HepG2 (cell line): ENCODE data around the gene PPP1R14D.

Experiments
- CTCF ChIP-seq: sonication (generic); formaldehyde crosslinking; IDR thresholded peaks from 2 replicates; pipeline ENCODE4 v1.5.0; 2020; ENCODE audit warnings: mild to moderate bottlenecking, missing genetic modification reagents, moderate library complexity
- ETS1 ChIP-seq: sonication (generic); formaldehyde crosslinking; IDR thresholded peaks from 2 replicates; pipeline ENCODE4 v1.4.0; 2020; ENCODE audit warnings: missing genetic modification reagents
- MXD4 ChIP-seq: IDR thresholded peaks from 2 replicates; pipeline ENCODE4 v1.6.1; 2016; ENCODE audit warnings: mild to moderate bottlenecking, missing biosample characterization, missing genetic modification reagents
- NR2F1 ChIP-seq, 2 experiments: fragments of 450-650 bp in 1 of 2; formaldehyde crosslinking in 1 of 2; IDR thresholded peaks; 2 replicates each; pipeline versions ENCODE4 v1.5.0 to v1.6.1; 2016 to 2020; ENCODE audit warnings: mild to moderate bottlenecking in 1 of 2, missing compliant biosample characterization in 1 of 2, missing genetic modification reagents in 1 of 2, moderate library complexity in 1 of 2
- ZBTB4 ChIP-seq: sonication (generic); formaldehyde crosslinking; IDR thresholded peaks from 2 replicates; pipeline ENCODE4 v1.4.0; 2020; ENCODE audit warnings: missing genetic modification reagents, mild to moderate bottlenecking, borderline replicate concordance
- ZNF263 ChIP-seq: sonication (generic); formaldehyde crosslinking; IDR thresholded peaks from 2 replicates; pipeline ENCODE4 v1.4.0; 2020; ENCODE audit warnings: missing genetic modification reagents
- ZNF282 ChIP-seq: fragments of 450-650 bp; IDR thresholded peaks from 2 replicates; pipeline ENCODE4 v1.6.1; 2018; ENCODE audit not compliant: partially characterized antibody
- ZNF350 ChIP-seq: sonication (generic); formaldehyde crosslinking; IDR thresholded peaks from 2 replicates; pipeline ENCODE4 v1.4.0; 2020; ENCODE audit warnings: mild to moderate bottlenecking, low read depth, missing genetic modification reagents, borderline replicate concordance
- ZNF367 ChIP-seq: sonication (generic); formaldehyde crosslinking; IDR thresholded peaks from 2 replicates; pipeline ENCODE4 v1.4.0; 2020; ENCODE audit warnings: missing genetic modification reagents, borderline replicate concordance
- ZNF432 ChIP-seq: sonication (generic); formaldehyde crosslinking; IDR thresholded peaks from 2 replicates; pipeline ENCODE4 v1.5.0; 2020; ENCODE audit warnings: missing genetic modification reagents, mild to moderate bottlenecking, borderline replicate concordance
- TF ChIP-seq, protein P1 (sequence below), 2 experiments: IDR thresholded peaks; 2 replicates each; pipeline ENCODE4 v1.6.1; 2011 to 2012; ENCODE audit warnings: low read length in 2 of 2, borderline replicate concordance in 1 of 2, low read depth in 1 of 2, mild to moderate bottlenecking in 1 of 2, moderate library complexity in 1 of 2
- TF ChIP-seq, protein P2 (sequence below): sonication (generic); formaldehyde crosslinking; IDR thresholded peaks from 2 replicates; pipeline ENCODE4 v1.8.1; 2022; ENCODE audit warnings: mild to moderate bottlenecking, missing genetic modification reagents
- TF ChIP-seq, protein P3 (sequence below): sonication (generic); formaldehyde crosslinking; IDR thresholded peaks from 2 replicates; pipeline ENCODE4 v1.4.0; 2020; ENCODE audit warnings: mild to moderate bottlenecking, missing genetic modification reagents, borderline replicate concordance

DNA sequence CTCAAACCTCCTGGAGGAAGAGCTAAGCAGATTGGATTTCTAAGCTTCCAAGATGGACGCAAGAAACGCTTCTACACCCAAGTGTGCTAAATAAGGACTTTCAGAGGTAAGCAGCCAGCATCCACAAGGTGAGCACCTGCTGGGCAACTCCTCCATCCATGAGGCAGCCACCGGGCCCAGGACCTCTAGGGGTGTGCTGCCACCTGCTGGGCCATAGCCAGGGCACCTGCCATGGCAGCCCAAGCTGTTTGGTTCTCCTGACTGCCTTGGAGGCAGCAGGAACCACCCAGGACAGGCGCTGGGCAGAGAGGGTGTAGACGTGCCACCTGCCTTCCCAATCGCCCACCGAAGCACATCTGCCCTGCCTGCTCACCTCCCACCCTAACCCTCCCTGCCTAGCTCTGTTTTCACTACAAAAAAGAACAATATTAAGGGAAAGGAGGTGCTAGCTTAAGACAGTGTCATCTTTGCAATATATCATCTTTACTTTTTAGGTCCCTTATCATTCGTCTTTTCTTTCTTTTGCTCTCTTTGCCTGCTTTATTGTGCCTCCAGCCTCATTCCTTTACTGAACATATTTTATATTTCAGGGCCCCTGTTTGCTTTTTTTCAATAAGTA is 45.8 kb downstream of the PPP1R14D start:
- TF ChIP-seq ZBTB4 (CRISPR knock-in tag), result no peak
- TF ChIP-seq ZNF367 (CRISPR knock-in tag), result no peak
- 0 out of 2 replicates have a peak, but pooled peaks have one; percentile 33 for TF ChIP-seq MXD4 (CRISPR knock-in tag)
- TF ChIP-seq, protein P1, sequence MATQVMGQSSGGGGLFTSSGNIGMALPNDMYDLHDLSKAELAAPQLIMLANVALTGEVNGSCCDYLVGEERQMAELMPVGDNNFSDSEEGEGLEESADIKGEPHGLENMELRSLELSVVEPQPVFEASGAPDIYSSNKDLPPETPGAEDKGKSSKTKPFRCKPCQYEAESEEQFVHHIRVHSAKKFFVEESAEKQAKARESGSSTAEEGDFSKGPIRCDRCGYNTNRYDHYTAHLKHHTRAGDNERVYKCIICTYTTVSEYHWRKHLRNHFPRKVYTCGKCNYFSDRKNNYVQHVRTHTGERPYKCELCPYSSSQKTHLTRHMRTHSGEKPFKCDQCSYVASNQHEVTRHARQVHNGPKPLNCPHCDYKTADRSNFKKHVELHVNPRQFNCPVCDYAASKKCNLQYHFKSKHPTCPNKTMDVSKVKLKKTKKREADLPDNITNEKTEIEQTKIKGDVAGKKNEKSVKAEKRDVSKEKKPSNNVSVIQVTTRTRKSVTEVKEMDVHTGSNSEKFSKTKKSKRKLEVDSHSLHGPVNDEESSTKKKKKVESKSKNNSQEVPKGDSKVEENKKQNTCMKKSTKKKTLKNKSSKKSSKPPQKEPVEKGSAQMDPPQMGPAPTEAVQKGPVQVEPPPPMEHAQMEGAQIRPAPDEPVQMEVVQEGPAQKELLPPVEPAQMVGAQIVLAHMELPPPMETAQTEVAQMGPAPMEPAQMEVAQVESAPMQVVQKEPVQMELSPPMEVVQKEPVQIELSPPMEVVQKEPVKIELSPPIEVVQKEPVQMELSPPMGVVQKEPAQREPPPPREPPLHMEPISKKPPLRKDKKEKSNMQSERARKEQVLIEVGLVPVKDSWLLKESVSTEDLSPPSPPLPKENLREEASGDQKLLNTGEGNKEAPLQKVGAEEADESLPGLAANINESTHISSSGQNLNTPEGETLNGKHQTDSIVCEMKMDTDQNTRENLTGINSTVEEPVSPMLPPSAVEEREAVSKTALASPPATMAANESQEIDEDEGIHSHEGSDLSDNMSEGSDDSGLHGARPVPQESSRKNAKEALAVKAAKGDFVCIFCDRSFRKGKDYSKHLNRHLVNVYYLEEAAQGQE (IDR thresholded peaks at IDR 0.05; ENCODE audit: borderline replicate concordance in 1 of 2, low read depth in 1 of 2, low read length in 2 of 2), result no peak
- no peak for TF ChIP-seq NR2F1 (CRISPR knock-in tag; IDR thresholded peaks at IDR 0.05)
- TF ChIP-seq ZNF350, result 0 out of 2 replicates have a peak, but pooled peaks have one; percentile 29
- no peak for TF ChIP-seq ETS1 (CRISPR knock-in tag)
- TF ChIP-seq, protein P2, sequence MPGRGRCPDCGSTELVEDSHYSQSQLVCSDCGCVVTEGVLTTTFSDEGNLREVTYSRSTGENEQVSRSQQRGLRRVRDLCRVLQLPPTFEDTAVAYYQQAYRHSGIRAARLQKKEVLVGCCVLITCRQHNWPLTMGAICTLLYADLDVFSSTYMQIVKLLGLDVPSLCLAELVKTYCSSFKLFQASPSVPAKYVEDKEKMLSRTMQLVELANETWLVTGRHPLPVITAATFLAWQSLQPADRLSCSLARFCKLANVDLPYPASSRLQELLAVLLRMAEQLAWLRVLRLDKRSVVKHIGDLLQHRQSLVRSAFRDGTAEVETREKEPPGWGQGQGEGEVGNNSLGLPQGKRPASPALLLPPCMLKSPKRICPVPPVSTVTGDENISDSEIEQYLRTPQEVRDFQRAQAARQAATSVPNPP (CRISPR knock-in tag), result no peak
- no peak for TF ChIP-seq ZNF432 (CRISPR knock-in tag)
- peak; percentile 87 for TF ChIP-seq ZNF263 (CRISPR knock-in tag)
- peak; percentile 98 for TF ChIP-seq CTCF (CRISPR knock-in tag)
- no peak for TF ChIP-seq ZNF282
- TF ChIP-seq, protein P3, sequence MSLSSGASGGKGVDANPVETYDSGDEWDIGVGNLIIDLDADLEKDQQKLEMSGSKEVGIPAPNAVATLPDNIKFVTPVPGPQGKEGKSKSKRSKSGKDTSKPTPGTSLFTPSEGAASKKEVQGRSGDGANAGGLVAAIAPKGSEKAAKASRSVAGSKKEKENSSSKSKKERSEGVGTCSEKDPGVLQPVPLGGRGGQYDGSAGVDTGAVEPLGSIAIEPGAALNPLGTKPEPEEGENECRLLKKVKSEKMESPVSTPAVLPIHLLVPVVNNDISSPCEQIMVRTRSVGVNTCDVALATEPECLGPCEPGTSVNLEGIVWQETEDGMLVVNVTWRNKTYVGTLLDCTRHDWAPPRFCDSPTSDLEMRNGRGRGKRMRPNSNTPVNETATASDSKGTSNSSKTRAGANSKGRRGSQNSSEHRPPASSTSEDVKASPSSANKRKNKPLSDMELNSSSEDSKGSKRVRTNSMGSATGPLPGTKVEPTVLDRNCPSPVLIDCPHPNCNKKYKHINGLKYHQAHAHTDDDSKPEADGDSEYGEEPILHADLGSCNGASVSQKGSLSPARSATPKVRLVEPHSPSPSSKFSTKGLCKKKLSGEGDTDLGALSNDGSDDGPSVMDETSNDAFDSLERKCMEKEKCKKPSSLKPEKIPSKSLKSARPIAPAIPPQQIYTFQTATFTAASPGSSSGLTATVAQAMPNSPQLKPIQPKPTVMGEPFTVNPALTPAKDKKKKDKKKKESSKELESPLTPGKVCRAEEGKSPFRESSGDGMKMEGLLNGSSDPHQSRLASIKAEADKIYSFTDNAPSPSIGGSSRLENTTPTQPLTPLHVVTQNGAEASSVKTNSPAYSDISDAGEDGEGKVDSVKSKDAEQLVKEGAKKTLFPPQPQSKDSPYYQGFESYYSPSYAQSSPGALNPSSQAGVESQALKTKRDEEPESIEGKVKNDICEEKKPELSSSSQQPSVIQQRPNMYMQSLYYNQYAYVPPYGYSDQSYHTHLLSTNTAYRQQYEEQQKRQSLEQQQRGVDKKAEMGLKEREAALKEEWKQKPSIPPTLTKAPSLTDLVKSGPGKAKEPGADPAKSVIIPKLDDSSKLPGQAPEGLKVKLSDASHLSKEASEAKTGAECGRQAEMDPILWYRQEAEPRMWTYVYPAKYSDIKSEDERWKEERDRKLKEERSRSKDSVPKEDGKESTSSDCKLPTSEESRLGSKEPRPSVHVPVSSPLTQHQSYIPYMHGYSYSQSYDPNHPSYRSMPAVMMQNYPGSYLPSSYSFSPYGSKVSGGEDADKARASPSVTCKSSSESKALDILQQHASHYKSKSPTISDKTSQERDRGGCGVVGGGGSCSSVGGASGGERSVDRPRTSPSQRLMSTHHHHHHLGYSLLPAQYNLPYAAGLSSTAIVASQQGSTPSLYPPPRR (CRISPR knock-in tag), result 0 out of 2 replicates have a peak, but pooled peaks have one; percentile 13
